ENCODE measurements around the gene TMEM233.

GRCh38 chr12:119620490-119620889 is 26.9 kb downstream of the TMEM233 start:
- TF ChIP-seq GATA2 (IDR thresholded peaks at IDR 0.05; ENCODE audit: low read depth, low read length) (no peak), GATA3 (IDR thresholded peaks at IDR 0.05; ENCODE audit: low read depth, low read length) (no peak)

All from SH-SY5Y (cell line).